Suppressor macrophage treated with lipopolysaccharide for 1 hour (primary cell): ENCODE data around the gene ERLEC1.
"Not testable (repeated sequence)": the region's sequence is repeated elsewhere in the genome, so short reads cannot be mapped to it uniquely, and the experiment has no call there.

Experiments used
- DNase-seq, 3 donors: peaks; one replicate each; pipeline ENCODE4 v3.0.0-alpha.2; 2020 to 2022

Gene ERLEC1

GRCh38 chr2:53786705-53787613, at the start of gene ERLEC1, which contains the start of gene ASB3:
Gene ERLEC1 (plus strand): TSS chr2:53787044. CDS start chr2:53787211, 167 bp downstream.
Gene ASB3 (minus strand): TSS chr2:53786953. CDS start chr2:53765572, 21,381 bp downstream.
- peak; percentile 78 to 91 (median 81) for DNase-seq

GRCh38 chr2:53737091-53737490, 49.8 kb upstream of the ERLEC1 start:
- DNase-seq = no peak

GRCh38 chr2:53739032-53739431, 47.8 kb upstream of the ERLEC1 start:
- peak; percentile 1 to 37 (median 29) for DNase-seq

- DNase-seq = peak; percentile 15 to 38 (median 22)
These were observed 46.7 kb upstream of the ERLEC1 start for GRCh38 chr2:53740170-53740569.

GRCh38 chr2:53744395-53745065, 42.3 kb upstream of the ERLEC1 start:
- DNase-seq = no peak

- no peak for DNase-seq
These were observed 36.6 kb upstream of the ERLEC1 start for GRCh38 chr2:53750041-53750768.

GRCh38 chr2:53751728-53752127, 35.1 kb upstream of the ERLEC1 start:
- DNase-seq = no peak

GRCh38 chr2:53752385-53752784, 34.5 kb upstream of the ERLEC1 start:
- DNase-seq = no peak

GRCh38 chr2:53753041-53753440, 33.8 kb upstream of the ERLEC1 start:
- no peak for DNase-seq

GRCh38 chr2:53755121-53755520, 31.7 kb upstream of the ERLEC1 start:
- DNase-seq = no peak

- DNase-seq = no peak
These were observed 30.2 kb upstream of the ERLEC1 start for GRCh38 chr2:53756644-53757043.

- not testable (repeated sequence) for DNase-seq
These were observed 29.6 kb upstream of the ERLEC1 start for GRCh38 chr2:53757206-53757605.

GRCh38 chr2:53765767-53766166, 21.1 kb upstream of the ERLEC1 start:
- DNase-seq = no peak

GRCh38 chr2:53767405-53768241, 19.2 kb upstream of the ERLEC1 start, which contains the start of gene CHAC2:
Gene CHAC2 (plus strand): TSS chr2:53767804. CDS start chr2:53767887, 83 bp downstream.
- DNase-seq = peak; percentile 92 to 96 (median 93)

- peak; percentile 25 to 45 (median 32) for DNase-seq
These were observed 18.7 kb upstream of the ERLEC1 start for GRCh38 chr2:53768242-53768542.

GRCh38 chr2:53769318-53769945, 17.4 kb upstream of the ERLEC1 start:
- no peak for DNase-seq

GRCh38 chr2:53770264-53770663, 16.6 kb upstream of the ERLEC1 start:
- no peak for DNase-seq

- DNase-seq = no peak
These were observed 9.7 kb upstream of the ERLEC1 start for GRCh38 chr2:53777134-53777533.

GRCh38 chr2:53778536-53779162, 8.2 kb upstream of the ERLEC1 start:
- peak; percentile 28 to 51 (median 46) for DNase-seq

GRCh38 chr2:53780056-53780455, 6.8 kb upstream of the ERLEC1 start:
- DNase-seq = no peak

- DNase-seq = no peak
These were observed 4.2 kb upstream of the ERLEC1 start for GRCh38 chr2:53782676-53783075.
